Kidney capillary endothelial cell (primary cell): ENCODE measurements around the gene SH3RF3.
A peak's percentile ranks its signal among the peaks of the same experiment; 100 is the strongest.

Experiments used
- DNase-seq: peaks from one replicate; pipeline ENCODE4 v3.0.0-alpha.2; 2018; ENCODE audit warnings: low spot score

The SH3RF3 gene

DNA sequence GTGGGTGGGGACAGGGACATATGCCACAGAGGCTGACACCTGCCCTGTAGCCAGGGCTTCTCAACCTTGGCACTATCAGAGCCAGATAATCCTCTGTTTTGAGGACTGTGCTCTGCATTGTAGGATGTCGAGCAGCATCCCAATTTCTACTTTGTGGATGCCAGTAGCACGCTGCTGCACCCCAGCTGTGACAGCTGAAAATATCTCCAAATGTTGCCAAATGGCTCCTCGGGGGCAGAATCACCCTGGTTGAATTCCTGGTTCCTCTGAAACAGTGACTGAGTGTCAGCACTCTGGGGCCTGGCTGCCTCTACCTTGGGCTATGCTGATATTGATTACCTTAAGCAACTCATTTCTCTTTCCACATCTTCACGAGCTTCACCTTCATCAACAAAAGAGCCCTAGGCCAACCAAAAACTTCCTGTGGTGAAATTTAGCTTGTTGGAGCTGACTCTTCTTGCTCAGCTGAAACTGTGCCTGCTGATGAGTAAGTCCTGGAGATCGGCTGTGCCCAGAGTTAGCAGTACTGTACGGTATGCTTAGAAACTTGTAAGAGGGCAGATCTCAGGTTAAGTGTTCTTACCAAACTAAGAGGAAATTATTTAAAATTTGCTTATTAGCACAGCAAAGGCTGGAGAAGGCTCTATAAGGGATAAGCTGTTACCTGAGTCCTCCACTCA is 346.7 kb downstream of the SH3RF3 start:
- DNase-seq = no peak

DNA sequence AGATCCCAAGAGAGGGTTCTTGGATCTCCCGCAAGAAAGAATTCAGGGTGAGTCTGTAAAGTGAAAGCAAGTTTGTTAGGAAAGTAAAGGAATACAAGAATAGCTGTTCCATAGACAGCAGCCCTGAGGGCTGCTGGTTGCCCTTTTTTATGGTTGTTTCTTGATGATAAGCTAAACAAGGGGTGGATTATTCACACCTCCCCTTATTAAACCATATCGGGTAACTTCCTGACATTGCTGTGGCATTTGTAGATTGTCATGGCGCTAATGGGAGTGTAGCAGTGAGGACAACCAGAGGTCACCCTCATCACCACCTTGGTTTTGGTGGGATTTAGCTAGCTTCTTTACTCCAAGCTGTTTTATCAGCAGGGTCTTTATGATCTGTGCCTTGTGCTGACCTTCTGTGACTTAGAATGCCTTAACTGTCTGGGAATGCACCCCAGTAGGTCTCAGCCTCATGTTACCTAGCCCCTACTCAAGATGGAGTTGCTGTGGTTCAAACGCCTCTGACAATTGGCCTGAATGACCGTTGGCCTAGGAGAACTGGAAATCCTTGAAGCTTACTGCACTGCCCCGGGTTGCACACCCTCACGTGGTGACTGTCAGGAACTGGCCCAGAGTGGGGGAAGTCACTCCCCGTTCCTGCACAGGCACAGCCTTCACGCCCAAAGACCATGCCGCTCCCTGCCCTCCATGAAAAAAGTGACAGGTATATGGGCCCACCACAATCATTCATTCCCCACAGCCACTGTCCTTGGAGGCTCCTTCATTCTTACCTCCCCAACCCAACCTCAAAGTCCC is 347.8 kb downstream of the SH3RF3 start:
- no peak for DNase-seq

DNA sequence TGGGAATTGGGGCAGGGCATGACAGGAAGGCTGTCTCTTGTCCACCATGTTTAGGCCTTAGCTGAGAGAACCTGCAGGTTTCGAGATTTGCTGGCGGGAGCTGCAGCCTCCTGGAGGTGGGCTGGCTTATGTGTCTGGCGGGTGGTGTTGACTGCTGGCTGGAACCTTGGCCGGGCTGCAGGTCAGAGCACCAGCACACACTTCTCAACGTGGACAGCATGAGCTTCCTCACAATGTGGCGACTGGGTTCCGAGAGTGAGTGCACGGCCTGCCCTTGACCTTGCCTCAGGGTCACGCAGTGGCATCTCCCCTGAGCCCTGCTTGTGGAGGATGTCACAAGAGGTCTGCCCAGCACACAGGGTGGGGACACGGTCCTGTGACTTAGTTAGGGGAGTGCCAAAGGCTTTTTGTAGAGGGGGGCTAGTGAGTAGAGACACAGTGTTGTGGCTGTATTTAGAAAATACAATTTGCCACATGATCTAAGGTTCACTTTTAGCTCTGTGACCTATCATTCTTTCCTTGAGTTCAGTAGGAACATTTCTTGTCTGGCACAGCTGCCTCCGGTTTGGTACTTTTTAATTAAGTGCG is 350.0 kb downstream of the SH3RF3 start:
- DNase-seq = no peak

DNA sequence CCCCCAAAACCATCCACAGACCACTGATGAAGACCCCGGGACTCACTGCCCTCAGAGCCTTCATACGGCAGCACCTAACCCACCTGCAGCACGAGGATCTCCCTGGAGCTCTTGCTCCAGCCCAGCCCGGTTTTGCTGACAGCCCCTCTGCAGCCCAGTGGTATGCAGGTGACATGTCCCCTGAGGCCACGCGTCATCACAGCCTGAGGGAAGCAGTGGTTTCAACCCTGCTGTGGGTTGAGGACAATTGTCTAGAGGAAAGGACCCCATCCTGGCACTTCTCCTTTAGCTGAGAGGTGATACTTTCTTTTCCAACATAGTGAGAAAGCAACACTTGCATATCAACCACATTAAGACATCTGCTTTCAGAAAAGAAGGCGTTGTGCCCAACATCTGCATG is 350.8 kb downstream of the SH3RF3 start:
- DNase-seq = no peak

DNA sequence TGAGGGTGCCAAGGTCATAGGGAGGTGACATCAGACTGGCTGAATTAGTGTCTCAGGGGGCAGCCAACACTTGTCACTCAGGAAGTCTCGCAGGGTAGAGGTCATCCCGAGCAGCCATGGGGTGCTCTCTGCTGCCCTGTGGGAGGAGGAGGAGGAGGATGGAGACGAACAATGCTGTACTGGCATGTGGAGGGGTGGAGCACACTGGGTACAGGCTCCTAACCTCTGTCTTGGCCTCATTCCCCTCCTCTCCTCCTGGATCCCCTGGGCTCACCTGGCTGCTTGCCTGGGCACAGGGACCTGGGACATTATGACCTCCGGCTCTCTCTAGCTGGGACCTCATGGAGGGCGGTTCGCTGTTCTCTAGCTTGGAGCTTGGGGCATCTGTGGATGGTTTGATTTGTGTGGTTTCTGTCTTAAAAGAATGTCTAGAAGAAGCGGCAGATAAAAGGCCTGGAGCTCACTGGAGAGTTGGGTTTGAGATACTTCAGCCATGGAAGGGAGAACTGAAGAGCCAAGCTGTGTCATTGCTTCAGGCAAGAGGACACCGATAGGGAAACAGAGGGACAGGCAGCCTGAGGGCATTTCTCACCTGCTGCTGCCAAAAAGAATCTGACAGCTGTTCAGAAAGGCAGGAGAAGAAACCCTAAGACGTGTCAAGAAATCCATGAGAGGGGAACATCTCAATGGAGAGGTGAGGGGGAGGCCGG is 351.6 kb downstream of the SH3RF3 start:
- no peak for DNase-seq

DNA sequence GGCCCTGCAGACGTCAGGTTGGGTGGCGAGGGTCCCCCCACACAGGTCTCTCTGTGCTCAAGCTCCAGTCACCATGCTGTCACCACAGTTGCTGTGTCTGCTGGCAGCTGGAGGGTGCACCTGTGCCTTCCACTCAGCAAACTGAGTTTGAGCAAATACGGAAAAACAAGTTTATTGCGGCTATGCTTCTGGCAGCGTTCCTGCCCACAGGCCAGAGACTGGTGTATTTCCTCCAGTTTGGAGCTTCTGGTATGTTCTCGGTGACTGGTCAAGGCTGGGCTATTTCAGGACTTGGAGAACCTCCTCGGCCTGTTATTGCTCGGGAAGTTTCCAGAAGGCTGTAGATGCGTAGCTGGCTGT is 352.2 kb downstream of the SH3RF3 start:
- DNase-seq = no peak

DNA sequence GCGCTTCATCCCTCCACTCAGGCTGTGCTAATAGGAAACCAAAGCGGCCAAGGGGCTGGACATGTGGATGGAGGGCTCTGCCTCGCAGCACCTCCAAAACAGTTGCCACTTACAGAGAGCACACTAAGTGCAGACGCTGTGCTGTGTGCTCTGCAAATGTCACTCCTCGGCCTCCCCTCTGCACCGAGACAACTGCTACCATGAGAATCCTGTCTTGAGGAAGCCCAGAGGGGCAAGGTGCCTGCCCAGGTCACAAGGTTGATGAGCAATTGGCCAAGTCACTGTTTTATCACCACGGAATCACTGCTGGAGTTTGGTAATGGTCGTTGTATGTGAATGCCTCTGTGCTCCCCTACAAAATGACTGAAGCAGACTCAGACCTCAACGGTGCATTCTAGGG is 352.6 kb downstream of the SH3RF3 start:
- DNase-seq = no peak

DNA sequence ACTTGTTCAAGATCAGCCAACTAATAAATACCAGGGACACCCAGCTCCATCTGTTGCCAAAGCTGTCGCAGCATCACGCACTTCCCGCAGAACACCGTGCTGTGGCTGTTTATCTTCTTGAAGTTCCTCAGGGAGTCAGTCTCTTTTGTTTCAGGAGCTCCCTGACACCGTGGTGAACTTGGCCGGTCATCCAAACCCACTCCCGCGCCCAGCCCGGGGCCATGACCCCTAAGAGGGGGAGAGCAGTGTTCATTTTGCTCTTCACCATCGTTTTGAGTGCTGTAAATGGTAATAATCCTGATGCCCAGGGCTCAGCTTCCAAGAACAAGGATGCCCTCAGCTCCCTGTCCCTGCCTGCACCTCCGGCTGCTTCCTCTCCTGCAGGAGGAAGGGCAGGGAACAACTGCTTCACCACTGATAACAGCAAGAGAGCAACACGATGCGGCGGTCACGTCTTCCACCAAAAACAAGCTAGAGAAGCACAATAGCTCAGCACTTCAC is 353.4 kb downstream of the SH3RF3 start:
- DNase-seq = peak; percentile 4

DNA sequence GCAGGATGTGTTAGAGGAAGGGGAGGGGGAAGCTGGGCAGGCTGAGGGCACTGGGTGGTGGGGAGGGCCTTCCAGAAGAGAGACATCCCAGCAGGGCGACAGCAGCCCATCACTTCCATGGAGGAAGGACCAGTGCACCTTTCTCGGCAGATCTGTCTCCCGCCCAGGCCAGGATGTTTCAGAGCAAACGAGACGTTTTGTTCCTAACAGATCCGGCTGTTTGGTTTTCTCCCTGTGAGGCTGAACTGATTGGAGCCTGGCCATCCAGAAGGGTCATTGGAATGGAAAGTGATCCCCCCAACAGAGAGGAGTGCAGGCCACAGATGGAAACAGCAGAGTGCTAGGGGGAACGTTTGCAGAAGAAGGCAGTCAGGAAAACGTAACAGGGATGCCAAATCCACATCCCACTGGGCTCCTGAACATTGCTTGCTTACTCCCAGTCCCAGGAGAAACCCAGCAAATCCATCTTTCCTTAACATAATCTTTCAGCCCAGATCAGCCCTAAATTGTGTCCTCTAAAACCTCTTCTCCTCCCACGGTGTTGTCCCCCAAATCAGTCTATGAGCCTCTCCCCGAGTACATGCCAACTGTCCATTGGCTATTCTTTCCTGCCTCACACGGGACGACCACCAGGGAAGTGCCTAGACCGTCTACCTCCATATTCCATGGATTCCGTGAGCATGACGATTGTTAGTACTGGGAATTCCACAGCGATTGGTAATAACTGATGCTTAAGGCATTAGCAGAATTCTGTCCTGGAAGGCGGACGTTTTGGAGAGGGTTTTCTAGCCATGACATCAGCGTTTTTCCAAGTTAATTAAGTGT is 357.9 kb downstream of the SH3RF3 start:
- no peak for DNase-seq

DNA sequence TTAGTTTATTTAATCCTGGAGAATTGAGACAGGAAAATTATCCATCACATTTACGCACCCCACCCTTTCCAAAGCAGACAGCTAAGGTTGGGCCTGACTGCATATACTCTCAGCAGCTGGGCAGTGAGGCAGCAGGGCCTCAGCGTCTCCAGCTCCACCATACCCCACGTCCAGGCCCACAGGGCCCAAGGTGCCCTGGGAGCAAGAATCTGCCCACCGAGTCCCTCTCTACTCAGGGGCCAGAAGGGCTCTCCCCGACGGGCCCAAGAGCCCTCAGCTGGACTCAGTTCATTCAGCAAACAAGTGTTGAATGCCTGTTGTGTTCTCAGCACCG is 358.5 kb downstream of the SH3RF3 start:
- DNase-seq = no peak

DNA sequence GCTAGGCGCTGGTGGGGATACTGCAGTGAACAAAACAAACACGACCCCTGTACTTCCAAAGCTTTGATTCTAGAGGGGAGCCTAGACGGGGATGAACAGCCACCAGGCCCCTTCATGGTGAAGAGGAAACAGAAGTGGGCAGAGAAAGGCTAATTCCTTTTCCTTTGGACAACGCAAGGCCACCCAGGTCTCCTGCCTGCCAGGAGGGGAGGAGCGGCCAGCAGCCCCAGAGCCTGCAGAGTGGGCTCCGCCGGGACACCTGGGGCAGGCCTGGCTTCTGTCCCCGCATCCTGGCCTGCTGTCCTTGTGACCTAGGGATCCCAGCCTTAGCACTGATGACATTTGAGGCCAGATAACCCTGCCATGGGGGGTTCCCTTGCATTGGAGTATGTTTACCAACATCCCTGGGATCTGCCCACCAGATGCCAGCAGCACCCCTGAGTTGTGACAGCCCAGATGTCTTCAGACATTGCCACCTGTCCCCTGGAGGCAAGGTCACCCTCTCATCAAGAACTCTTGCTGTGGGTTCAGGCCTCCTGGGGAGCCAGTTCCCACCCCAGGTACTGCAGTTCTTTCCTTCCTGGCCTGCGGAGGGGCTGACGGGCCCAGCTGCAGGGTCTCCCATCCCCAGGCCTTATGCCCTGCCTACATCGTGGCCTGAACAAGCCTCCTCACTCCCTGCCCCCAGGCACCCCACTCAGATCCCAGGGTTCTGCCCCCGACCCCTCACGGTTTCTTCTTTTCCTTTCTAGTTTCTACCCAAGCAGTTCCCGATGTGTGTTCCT is 359.1 kb downstream of the SH3RF3 start:
- DNase-seq = no peak

DNA sequence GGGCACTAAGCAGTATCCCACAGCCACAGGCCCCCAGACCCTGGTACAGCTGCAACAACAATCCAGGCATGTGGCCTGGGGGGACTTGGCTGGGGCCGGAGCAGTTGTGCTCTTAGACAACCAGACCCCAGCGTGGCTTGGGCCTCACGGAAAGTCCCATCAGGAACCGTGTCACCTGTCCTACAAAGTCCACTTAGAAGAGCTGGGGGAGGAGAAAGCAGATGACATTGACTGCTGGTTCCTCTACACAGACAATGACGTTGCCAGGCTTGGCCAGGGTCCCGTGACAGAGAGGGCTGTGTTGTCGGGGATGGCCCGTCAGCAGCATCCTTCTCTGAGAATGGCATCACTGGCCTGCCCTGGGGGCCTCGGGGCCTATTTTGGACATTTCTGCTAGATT is 360.3 kb downstream of the SH3RF3 start:
- DNase-seq = no peak

DNA sequence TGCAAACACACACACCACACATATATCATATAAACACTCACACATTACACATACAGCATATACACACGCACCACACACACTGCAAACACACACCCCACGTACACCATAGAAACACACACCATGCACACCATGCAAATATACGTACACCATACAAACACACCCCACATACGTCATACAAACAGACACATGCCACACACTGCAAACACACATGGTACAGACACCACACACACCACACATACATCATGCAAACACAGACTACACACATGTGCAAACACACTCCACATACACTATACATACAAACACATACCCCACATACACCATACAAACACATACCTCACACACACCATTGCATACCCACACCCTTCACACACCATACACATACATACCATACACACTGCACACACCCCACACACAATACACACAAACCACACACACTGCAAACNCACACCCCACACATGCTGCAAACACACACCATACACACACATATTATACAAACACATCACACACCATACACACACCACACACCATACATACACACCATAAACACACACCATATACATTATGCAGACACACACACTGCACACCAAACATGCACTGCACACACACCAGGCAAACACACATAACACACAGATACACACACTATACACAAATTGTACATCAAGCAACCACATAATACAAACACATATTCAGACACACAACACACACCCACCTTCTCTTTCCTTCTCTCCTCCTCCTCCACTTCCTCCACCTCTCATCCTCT is 364.4 kb downstream of the SH3RF3 start:
- no peak for DNase-seq

DNA sequence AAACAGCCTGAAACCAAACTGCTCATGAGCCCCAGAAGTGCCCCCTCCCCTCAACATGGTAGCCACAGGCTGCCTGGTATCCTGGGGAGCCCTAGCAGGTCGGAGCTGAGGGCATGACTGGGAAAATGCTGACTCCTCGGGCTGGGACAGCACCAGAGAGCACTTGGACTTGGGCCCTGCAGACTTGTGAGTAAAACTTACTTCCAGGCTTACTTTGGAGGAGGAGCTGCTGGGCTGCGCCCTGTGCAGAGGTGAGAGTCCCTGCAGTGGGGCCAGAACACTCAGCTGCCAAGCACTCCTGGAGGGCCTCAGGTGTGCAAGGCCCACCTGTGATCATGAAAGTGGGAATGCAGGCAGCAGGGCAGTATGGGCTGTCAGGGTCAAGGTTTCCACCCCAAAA is 365.3 kb downstream of the SH3RF3 start:
- DNase-seq = no peak

DNA sequence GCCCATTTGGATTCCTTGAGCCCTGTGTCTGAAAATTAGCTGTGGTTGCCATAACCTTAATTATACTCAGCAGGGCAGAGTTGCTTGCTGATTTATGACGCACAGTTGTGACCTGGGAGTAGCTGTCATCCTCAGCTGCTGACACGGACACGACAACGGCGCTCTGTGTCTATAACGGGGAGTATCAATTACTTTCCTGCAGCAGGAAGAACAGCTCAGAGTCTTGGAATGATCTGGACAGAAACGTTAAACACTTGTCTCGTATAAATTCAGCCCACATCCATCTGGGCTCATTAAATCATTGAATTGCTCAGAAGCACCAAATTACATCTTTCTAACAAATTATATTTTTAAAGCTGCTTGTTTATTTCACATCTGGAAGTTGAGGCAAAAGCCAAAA is 368.5 kb downstream of the SH3RF3 start:
- DNase-seq = peak; percentile 88

DNA sequence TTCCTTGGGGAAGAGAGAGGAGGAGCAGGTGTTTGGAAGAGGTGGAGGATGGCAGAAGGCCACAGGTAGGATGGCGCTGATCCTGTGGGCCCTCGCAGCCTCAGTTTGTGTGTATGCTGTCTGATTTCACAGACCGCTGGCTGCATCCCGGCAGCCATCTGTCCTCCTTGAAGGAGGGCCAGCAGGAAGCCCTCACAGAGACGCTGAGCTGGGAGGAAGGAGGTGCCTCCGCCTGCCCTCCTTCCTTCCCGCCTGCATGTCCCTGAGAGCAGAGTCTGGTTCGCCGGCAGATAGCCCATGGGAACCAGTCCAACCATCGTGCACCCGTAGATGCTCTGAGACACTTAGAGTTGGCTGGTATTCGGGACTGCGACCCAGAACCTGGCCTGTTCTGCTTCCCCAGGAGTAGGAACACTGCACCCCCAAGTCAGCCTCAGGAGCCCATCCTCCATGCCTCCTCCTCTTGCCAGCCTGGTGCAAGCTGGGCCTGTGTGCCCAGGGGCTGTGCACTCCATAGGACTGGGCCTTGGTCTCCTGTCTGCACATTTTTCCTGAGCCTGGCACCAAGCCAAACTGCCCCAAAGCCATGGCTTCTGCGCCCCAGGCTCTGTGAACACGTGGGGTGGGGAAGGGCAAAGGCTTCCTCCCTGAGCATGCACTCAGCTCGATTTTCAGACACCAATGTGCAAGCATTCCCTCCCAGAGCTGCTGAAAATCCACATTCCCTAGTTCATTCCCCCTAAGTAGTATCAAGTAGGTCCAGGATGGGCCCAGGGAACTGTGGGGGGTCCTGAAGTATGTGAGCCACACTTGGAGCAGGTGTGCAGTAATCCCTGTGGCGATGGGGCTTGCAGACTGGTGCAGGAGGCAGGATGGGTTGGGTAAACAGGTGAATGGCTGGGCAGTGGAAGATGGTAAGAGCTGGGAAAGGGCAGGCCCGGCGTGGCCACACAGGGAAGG is 369.2 kb downstream of the SH3RF3 start:
- peak; percentile 33 for DNase-seq

DNA sequence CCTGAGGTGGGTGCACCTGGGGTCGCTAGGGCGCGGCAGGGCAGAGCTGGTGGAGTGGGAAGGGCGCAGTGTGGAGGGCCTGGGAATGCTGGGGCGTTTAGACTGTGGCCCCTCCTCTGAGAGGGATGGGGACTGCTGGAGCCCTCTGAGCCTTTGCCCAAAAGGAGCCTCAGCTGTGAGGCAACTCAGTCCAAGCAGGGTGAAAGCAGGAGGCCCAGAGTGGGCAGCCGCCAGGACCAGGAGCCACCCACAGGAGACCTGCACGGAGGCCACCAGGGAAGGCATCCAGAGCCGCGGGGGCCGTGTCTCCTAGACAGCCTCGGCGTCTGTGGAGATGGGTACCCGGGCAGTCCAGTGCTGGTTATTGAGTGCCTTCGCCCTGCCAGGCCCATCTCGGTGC is 369.9 kb downstream of the SH3RF3 start:
- no peak for DNase-seq

DNA sequence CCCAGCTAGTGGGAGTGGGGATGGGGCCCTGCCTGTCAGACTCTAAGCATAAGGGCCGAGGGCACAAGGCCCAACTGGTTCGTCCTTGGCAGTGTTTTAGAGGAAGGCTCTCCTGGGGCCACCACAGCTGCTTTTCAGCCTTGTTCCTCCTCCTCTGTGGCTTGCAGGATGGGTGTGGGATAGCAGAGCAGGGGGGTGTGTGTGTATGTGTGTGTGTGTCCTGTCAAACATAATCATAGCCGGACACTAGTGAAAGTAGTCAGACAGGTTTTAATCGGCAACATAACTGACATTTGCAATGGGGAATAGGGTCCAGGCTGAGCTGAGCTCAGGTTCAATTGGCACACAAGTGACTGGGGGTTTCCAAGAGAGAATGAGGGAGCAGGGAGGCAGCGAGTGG is 370.6 kb downstream of the SH3RF3 start:
- no peak for DNase-seq

DNA sequence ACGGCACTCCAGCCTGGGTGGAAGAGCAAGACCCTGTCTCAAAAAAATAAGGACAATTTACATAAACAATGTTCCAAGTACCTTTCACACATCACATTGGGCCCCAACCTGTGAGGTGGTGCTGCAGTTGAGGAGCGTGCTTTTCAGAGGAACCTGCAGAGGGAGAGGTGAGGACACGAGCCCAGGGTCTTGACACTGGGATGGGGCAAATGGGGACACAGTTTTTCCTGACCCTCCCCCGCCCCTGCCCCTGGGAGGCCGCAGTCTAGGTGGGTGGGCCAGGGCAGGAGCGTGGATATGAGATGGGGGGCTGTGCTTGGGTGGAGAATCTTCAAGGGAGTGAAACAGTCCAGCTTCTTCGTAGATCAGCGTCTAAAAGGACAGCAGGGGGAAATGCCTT is 371.9 kb downstream of the SH3RF3 start:
- no peak for DNase-seq
